Heart left ventricle (tissue), 16 donors: Measurements from ENCODE around the gene CYP2F1. TPM values are rescaled to one million over a fixed set of nuclear protein-coding genes. Genes with fewer than 3 reads are reported as not detected.

Experiments used
- ATAC-seq, 4 donors: fragments of 200-7000 bp; cut with Tn5 transposase; one replicate each; pipeline ENCODE4 v1.9.1; 2020 to 2022; ENCODE audit warnings: moderate library complexity in 4 of 4, mild to moderate bottlenecking in 3 of 4, moderate number of reproducible peaks in 1 of 4
- DNase-seq, 5 donors: peaks; one replicate each; pipeline ENCODE4 v3.0.0-alpha.2; 2020
- H3K27ac ChIP-seq, 12 donors: fragments of 200-600 bp; sonication (generic) in 4 of 12; one replicate each; pipeline versions ENCODE4 v1.5.0 to v1.8.0; 2016 to 2022; ENCODE audit warnings: mild to moderate bottlenecking in 2 of 12
- H3K27me3 ChIP-seq, 9 donors: fragments of 200-600 bp; sonication (generic) in 2 of 9; one replicate each; pipeline versions ENCODE4 v1.5.1 to v1.8.0; 2016 to 2022; ENCODE audit warnings: mild to moderate bottlenecking in 3 of 9
- H3K36me3 ChIP-seq, 9 donors: fragments of 200-600 bp; sonication (generic) in 2 of 9; one replicate each; pipeline versions ENCODE4 v1.5.0 to v1.8.0; 2018 to 2022; ENCODE audit warnings: mild to moderate bottlenecking in 2 of 9
- H3K4me1 ChIP-seq, 12 donors: fragments of 200-600 bp; sonication (generic) in 4 of 12; one replicate each; pipeline versions ENCODE4 v1.5.0 to v1.8.0; 2016 to 2022; ENCODE audit warnings: mild to moderate bottlenecking in 3 of 12
- H3K4me3 ChIP-seq, 12 donors: fragments of 200-600 bp; sonication (generic) in 4 of 12; one replicate each; pipeline versions ENCODE4 v1.5.0 to v1.8.0; 2017 to 2022; ENCODE audit warnings: mild to moderate bottlenecking in 9 of 12, moderate library complexity in 4 of 12
- H3K9me3 ChIP-seq, 12 donors: fragments of 200-600 bp; sonication (generic) in 4 of 12; one replicate each; pipeline versions ENCODE4 v1.5.0 to v1.8.0; 2016 to 2022; ENCODE audit warnings: mild to moderate bottlenecking in 1 of 12
- POLR2A ChIP-seq, 2 donors: fragments of 450-650 bp; IDR thresholded peaks; one replicate each; pipeline ENCODE4 v1.6.1; 2017; ENCODE audit warnings: antibody characterized with exemption in 2 of 2, mild to moderate bottlenecking in 2 of 2, moderate library complexity in 2 of 2
- WGBS, 4 donors: extraction: QIAGEN DNeasy Blood & Tissue Kit in 2 of 4; methylation state at CpG; one replicate each; pipeline versions ENCODE4 v1.1.5 to v1.1.7; 2013 to 2018; 5-methylcytosine and 5-hydroxymethylcytosine counted together
- intact Hi-C, 10 donors: fragments of 100-400 bp; cut with DNase I; formaldehyde crosslinking; loops; one replicate each; pipeline versions ENCODE4 v1.11.1 to v1.14.2; 2022
- polyA plus RNA-seq, 2 donors: library from polyadenylated mRNA; stranded (reverse); fragments of 200-250 nt; gene quantifications; one replicate each; pipeline ENCODE4 v1.2.3, GENCODE V29; 2013
- total RNA-seq, 9 donors: library from RNA; depleted of rRNA in 2 of 9; stranded (reverse); fragments of >200 nt in 2 of 9; fragmentation: NEBNext Ultra II Directional in 3 of 9; extraction: Animal tissue kit (Norgen Biotek cat#: 25700) in 3 of 9; gene quantifications; one replicate each; pipeline versions ENCODE4 v1.1.0 to v1.2.4, GENCODE V29; 2016 to 2023
- TF ChIP-seq, protein P1 (sequence below), 12 donors: fragments of 200-600 bp; sonication (generic) in 4 of 12; IDR thresholded peaks; one replicate each; pipeline versions ENCODE4 v1.5.0 to v1.8.0; 2018 to 2022; ENCODE audit warnings: antibody characterized with exemption in 12 of 12, mild to moderate bottlenecking in 5 of 12
- donor health status: ischemic (EF 13 %, LVEDD 7.1; RV severe dilation, severe dysfunction).
- donor health status: healthy with polysubstance abuse.
- donor health status: DM: no; HTN: yes; CAD: no.
- donor health status: DM: no; HTN: no; CAD: no.
- donor health status: ischemic (EF 25% LVEDD 6.9; RV normal size, moderate dysfunction).
- donor health status: ischemic (EF 25% LVEDD 5.7; RV mildly dilated, moderate dysfunction).
- donor health status: healthy.
- donor health status: DM: yes; HTN: yes; CAD: no.
- donor health status: ischemic (EF 35%, LVEDD 5.7; RV mildly dilated, moderate dysfunction).
- donor health status: nonischemic (EF 11% LVEDD 7.7; RV severe dilation, severe dysfunction).
- donor health status: DM: yes; HTN: yes; CAD: no.
- donor health status: PGD.
- donor health status: ischemic (EF 29% LVEDD 5.4; RV normal size, mild dysfunction).
- donor health status: nonischemic (EF 23%, LVEDD 6.1; RV moderate dilation, normal function).

The CYP2F1 gene
- total and polyA plus RNA-seq, 11 donors, result not detected

DNA sequence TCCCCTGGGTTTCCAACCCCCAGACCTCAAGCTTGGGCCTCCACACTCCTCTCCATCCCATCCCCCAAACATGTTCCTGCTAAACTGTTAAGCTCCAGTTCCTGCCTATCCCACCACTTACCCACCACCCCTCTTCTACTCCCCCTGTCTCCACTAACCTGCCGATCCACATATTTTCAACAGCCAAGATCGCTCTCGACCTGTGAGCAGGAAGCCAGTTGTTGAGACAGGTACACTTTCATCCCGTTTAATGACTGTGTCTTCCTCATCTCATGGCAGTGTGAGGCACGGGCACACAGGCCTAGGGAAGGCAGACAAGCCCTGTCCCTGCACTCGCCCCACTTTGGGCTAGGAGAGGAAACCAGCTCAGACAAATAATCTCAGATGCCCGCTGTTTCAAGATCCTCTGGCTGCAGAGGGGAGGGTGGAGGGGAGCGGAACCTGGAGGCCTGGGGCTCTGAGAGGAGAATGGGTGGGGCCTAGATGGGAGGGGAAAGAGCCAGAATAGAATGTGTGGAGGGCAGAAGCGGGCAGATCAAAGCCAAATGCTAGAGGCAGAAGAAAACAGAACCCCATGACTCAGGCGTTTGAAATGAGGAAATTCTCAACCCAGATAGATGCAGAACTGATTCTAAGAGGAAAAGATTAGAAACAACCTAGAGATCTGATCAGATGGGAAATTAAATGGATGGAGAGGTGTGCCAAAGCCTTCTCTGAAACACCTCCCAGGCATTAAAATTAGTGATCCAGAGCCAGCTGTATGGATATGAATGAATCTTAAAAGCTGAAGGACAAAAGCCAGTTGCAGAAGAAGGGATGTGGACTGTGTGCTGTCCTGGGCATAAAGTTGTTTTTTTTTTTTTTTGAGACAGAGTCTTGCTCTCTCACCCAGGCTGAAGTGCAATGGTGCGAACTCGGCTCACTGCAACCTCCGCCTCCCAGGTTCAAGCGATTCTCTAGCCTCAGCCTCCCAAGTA is 61.9 kb downstream of the CYP2F1 start:
- Histone ChIP-seq H3K27me3 (no peaks in the 10 kb centered on the region), H3K4me3 (peak overlapping the region in 1 of 12 donors; percentile 30), H3K9me3 (no peaks in the 10 kb centered on the region), H3K4me1 (peaks cover 0 to 22% (median 0%) of the 10 kb centered on the region in 12 donors), H3K27ac (peak overlapping the region in 1 of 12 donors; percentile 73), H3K36me3 (no peaks in the 10 kb centered on the region)
- TF ChIP-seq, protein P1, sequence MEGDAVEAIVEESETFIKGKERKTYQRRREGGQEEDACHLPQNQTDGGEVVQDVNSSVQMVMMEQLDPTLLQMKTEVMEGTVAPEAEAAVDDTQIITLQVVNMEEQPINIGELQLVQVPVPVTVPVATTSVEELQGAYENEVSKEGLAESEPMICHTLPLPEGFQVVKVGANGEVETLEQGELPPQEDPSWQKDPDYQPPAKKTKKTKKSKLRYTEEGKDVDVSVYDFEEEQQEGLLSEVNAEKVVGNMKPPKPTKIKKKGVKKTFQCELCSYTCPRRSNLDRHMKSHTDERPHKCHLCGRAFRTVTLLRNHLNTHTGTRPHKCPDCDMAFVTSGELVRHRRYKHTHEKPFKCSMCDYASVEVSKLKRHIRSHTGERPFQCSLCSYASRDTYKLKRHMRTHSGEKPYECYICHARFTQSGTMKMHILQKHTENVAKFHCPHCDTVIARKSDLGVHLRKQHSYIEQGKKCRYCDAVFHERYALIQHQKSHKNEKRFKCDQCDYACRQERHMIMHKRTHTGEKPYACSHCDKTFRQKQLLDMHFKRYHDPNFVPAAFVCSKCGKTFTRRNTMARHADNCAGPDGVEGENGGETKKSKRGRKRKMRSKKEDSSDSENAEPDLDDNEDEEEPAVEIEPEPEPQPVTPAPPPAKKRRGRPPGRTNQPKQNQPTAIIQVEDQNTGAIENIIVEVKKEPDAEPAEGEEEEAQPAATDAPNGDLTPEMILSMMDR (IDR thresholded peaks at IDR 0.05), result no peak
- no peak for TF ChIP-seq POLR2A (IDR thresholded peaks at IDR 0.05)
- DNase-seq (peak in 4 of 5 donors; percentile 22 to 61 (median 39)), ATAC-seq (peak in 3 of 4 donors; percentile 69 to 78 (median 70))
- intact Hi-C loops, result no loop called here
- 30 to 40% (median 35%) methylated on average over 14 of the region's 14 CpGs for WGBS, 4 donors

Other genes starting within 250 kb of the CYP2F1 start
- gene CYP2A7, start 232.2 kb upstream of the CYP2F1 start, total RNA-seq, result not detected
- gene CYP2A7, start 232.2 kb upstream of the CYP2F1 start, polyA plus RNA-seq, result not detected
- gene CYP2B6, start 123.2 kb upstream of the CYP2F1 start, total RNA-seq, result under 1 TPM in 1 of 9 donors, not detected in 8; 0.14 TPM
- not detected for gene CYP2B6, start 123.2 kb upstream of the CYP2F1 start, polyA plus RNA-seq
- gene CYP2A13, start 26.0 kb upstream of the CYP2F1 start, total RNA-seq, result not detected
- not detected for gene CYP2A13, start 26.0 kb upstream of the CYP2F1 start, polyA plus RNA-seq
- 1 to 10 TPM in 2 of 9 donors, under 1 TPM in 7; 0.18 to 3.8 (median 0.37) TPM for gene CYP2S1, start 78.8 kb downstream of the CYP2F1 start, total RNA-seq
- gene CYP2S1, start 78.8 kb downstream of the CYP2F1 start, polyA plus RNA-seq, result under 1 TPM; 0.11 to 0.35 TPM
- gene AXL, start 104.8 kb downstream of the CYP2F1 start, total RNA-seq, result 10 to 100 TPM in 7 of 9 donors, 1 to 10 TPM in 2; 9.3 to 62.5 (median 13.2) TPM
- 10 to 100 TPM in 1 of 2 donors, 1 to 10 TPM in 1; 5.0 to 21.1 TPM for gene AXL, start 104.8 kb downstream of the CYP2F1 start, polyA plus RNA-seq
- gene HNRNPUL1, start 149.9 kb downstream of the CYP2F1 start, total RNA-seq, result 100 to 1,000 TPM in 7 of 9 donors, 10 to 100 TPM in 2; 88.7 to 138 (median 115) TPM
- 10 to 100 TPM; 64.2 to 91.0 TPM for gene HNRNPUL1, start 149.9 kb downstream of the CYP2F1 start, polyA plus RNA-seq
- 10 to 100 TPM; 10.0 to 22.2 (median 14.2) TPM for gene CCDC97, start 195.7 kb downstream of the CYP2F1 start, total RNA-seq
- 10 to 100 TPM; 12.8 to 16.0 TPM for gene CCDC97, start 195.7 kb downstream of the CYP2F1 start, polyA plus RNA-seq
- gene TGFB1, start 239.5 kb downstream of the CYP2F1 start, total RNA-seq, result 10 to 100 TPM in 8 of 9 donors, 1 to 10 TPM in 1; 9.4 to 68.8 (median 13.9) TPM
- gene TGFB1, start 239.5 kb downstream of the CYP2F1 start, polyA plus RNA-seq, result 10 to 100 TPM; 13.4 to 24.0 TPM
- gene B9D2, start 249.7 kb downstream of the CYP2F1 start, total RNA-seq, result 1 to 10 TPM; 2.0 to 5.1 (median 3.3) TPM
- gene B9D2, start 249.7 kb downstream of the CYP2F1 start, polyA plus RNA-seq, result 10 to 100 TPM in 1 of 2 donors, 1 to 10 TPM in 1; 1.9 to 14.6 TPM